GM18909 (cell line): ENCODE measurements around the gene ARHGAP31.
"Not testable (repeated sequence)": the region's sequence is repeated elsewhere in the genome, so short reads cannot be mapped to it uniquely, and the experiment has no call there.

ENCODE experiments used
- ATAC-seq: cut with Tn5 transposase; IDR thresholded peaks from one replicate; pipeline ENCODE4 v1.9.1; 2021; ENCODE audit warnings: mild to moderate bottlenecking; ENCODE audit not compliant: unreplicated experiment, poor library complexity

The ARHGAP31 gene

GRCh38 chr3:119316313-119316670 is 22.1 kb downstream of the ARHGAP31 start:
- ATAC-seq: no peak

- no peak for ATAC-seq
Observed at GRCh38 chr3:119318876-119319275, 24.7 kb downstream of the ARHGAP31 start.

GRCh38 chr3:119319311-119319710 is 25.1 kb downstream of the ARHGAP31 start:
- no peak for ATAC-seq

GRCh38 chr3:119320785-119321184 is 26.6 kb downstream of the ARHGAP31 start:
- ATAC-seq: not testable (repeated sequence)

- peak; percentile 43 for ATAC-seq
Observed at GRCh38 chr3:119322021-119322834, 28.0 kb downstream of the ARHGAP31 start.

GRCh38 chr3:119322835-119323722 is 28.9 kb downstream of the ARHGAP31 start:
- peak; percentile 90 for ATAC-seq

GRCh38 chr3:119323723-119324085 is 29.5 kb downstream of the ARHGAP31 start:
- ATAC-seq: no peak

GRCh38 chr3:119324899-119325298 is 30.7 kb downstream of the ARHGAP31 start:
- no peak for ATAC-seq

- no peak for ATAC-seq
Observed at GRCh38 chr3:119326976-119327375, 32.8 kb downstream of the ARHGAP31 start.

- no peak for ATAC-seq
Observed at GRCh38 chr3:119329551-119329950, 35.4 kb downstream of the ARHGAP31 start.

- ATAC-seq: no peak
Observed at GRCh38 chr3:119330181-119330580, 36.0 kb downstream of the ARHGAP31 start.

- ATAC-seq: no peak
Observed at GRCh38 chr3:119330858-119331257, 36.7 kb downstream of the ARHGAP31 start.

- ATAC-seq: no peak
Observed at GRCh38 chr3:119331661-119332060, 37.5 kb downstream of the ARHGAP31 start.

- no peak for ATAC-seq
Observed at GRCh38 chr3:119333773-119334509, 39.8 kb downstream of the ARHGAP31 start.

GRCh38 chr3:119336823-119337222 is 42.6 kb downstream of the ARHGAP31 start:
- no peak for ATAC-seq

GRCh38 chr3:119337407-119337806 is 43.2 kb downstream of the ARHGAP31 start:
- not testable (repeated sequence) for ATAC-seq

- ATAC-seq: no peak
Observed at GRCh38 chr3:119338754-119339153, 44.6 kb downstream of the ARHGAP31 start.

GRCh38 chr3:119340014-119340413 is 45.8 kb downstream of the ARHGAP31 start:
- ATAC-seq: peak; percentile 54

GRCh38 chr3:119340446-119340845 is 46.3 kb downstream of the ARHGAP31 start:
- ATAC-seq: no peak

- ATAC-seq: no peak
Observed at GRCh38 chr3:119342176-119342575, 48.0 kb downstream of the ARHGAP31 start.

- peak; percentile 79 for ATAC-seq
Observed at GRCh38 chr3:119343719-119344118, 49.5 kb downstream of the ARHGAP31 start.
